DOHH2 (cell line): ENCODE results near the gene PLG.
"Not testable (repeated sequence)": the region's sequence is repeated elsewhere in the genome, so short reads cannot be mapped to it uniquely, and the experiment has no call there.

Experiments used
- H3F3A ChIP-seq: fragments of 200-600 bp; sonication (generic), shearing (Covaris generic); 2 replicates; pipeline ENCODE4 v1.6.0; 2016; ENCODE audit warnings: antibody characterized with exemption, mild to moderate bottlenecking; ENCODE audit not compliant: control insufficient read depth, insufficient read depth
- H3K27ac ChIP-seq: fragments of 200-600 bp; sonication (generic); 2 replicates; pipeline ENCODE4 v1.5.1; 2014; ENCODE audit warnings: low read depth, mild to moderate bottlenecking, low read length, moderate library complexity
- H3K27me3 ChIP-seq: fragments of 200-600 bp; sonication (generic); 2 replicates; pipeline ENCODE4 v1.6.1; 2014; ENCODE audit warnings: mild to moderate bottlenecking, low read length, mixed read lengths; ENCODE audit not compliant: control insufficient read depth
- H3K36me3 ChIP-seq: fragments of 200-600 bp; sonication (generic); 2 replicates; pipeline ENCODE4 v1.6.1; 2014; ENCODE audit warnings: mild to moderate bottlenecking, low read length, moderate library complexity, mixed read lengths; ENCODE audit not compliant: control insufficient read depth
- H3K4me1 ChIP-seq: fragments of 200-600 bp; sonication (generic); 2 replicates; pipeline ENCODE4 v1.6.1; 2014; ENCODE audit warnings: mild to moderate bottlenecking, low read length, mixed read lengths; ENCODE audit not compliant: control insufficient read depth
- H3K4me2 ChIP-seq: fragments of 200-600 bp; sonication (generic); 2 replicates; pipeline ENCODE4 v1.6.0; 2014; ENCODE audit warnings: mild to moderate bottlenecking, low read length, moderate library complexity
- H3K4me3 ChIP-seq: fragments of 200-600 bp; sonication (generic); 2 replicates; pipeline ENCODE4 v1.5.1; 2014; ENCODE audit warnings: mild to moderate bottlenecking, low read length, mixed read lengths
- H3K79me2 ChIP-seq: fragments of 200-600 bp; sonication (generic); 2 replicates; pipeline ENCODE4 v1.6.1; 2014; ENCODE audit warnings: mild to moderate bottlenecking, low read length, mixed read lengths; ENCODE audit not compliant: control insufficient read depth
- H3K9me2 ChIP-seq: fragments of 200-600 bp; sonication (generic); replicated peaks from 2 replicates; pipeline ENCODE4 v1.6.1; 2014; ENCODE audit warnings: mild to moderate bottlenecking, low read length, mixed read lengths; ENCODE audit not compliant: control insufficient read depth
- H3K9me3 ChIP-seq: fragments of 200-600 bp; sonication (generic); 2 replicates; pipeline ENCODE4 v1.6.1; 2014; ENCODE audit warnings: antibody characterized with exemption, low read length, mixed read lengths; ENCODE audit not compliant: control insufficient read depth, insufficient read depth
- H4K20me1 ChIP-seq: fragments of 200-600 bp; sonication (generic); 2 replicates; pipeline ENCODE4 v1.6.0; 2014; ENCODE audit warnings: low read depth, mild to moderate bottlenecking, antibody characterized with exemption, low read length, moderate library complexity; ENCODE audit not compliant: control insufficient read depth, insufficient read depth
- CTCF ChIP-seq: fragments of 200-600 bp; sonication (generic); IDR thresholded peaks from one replicate; pipeline ENCODE4 v1.5.1; 2014; ENCODE audit warnings: antibody characterized with exemption, mild to moderate bottlenecking, low read depth, low read length; ENCODE audit not compliant: poor library complexity, severe bottlenecking
- EZH2phosphoT487 ChIP-seq: fragments of 200-600 bp; sonication (generic); IDR thresholded peaks from 2 replicates; pipeline ENCODE4 v1.6.1; 2017; ENCODE audit warnings: borderline replicate concordance, mild to moderate bottlenecking, antibody characterized with exemption, low read length, moderate library complexity, mixed read lengths

The PLG gene

GRCh38 chr6:160742090-160742489 is 40.0 kb downstream of the PLG start:
- Histone ChIP-seq H3K79me2 (no peaks in the 10 kb centered on the region), H3K4me2 (peak overlapping the region; percentile 95), H3K9me2 (no peaks in the 10 kb centered on the region), H3K27ac (peak overlapping the region; percentile 100), H3F3A (peaks cover 22% of the 10 kb centered on the region), H3K4me3 (peak overlapping the region; percentile 69), H3K4me1 (peaks cover 79% of the 10 kb centered on the region), H3K27me3 (no peaks in the 10 kb centered on the region), H3K36me3 (peaks cover 21% of the 10 kb centered on the region), H3K9me3 (peaks cover 28% of the 10 kb centered on the region), H4K20me1 (no peaks in the 10 kb centered on the region)
- TF ChIP-seq CTCF (no peak), EZH2phosphoT487 (no peak)

- Histone ChIP-seq H3K27ac (no peak overlapping the region), H3K79me2 (no peaks in the 10 kb centered on the region)
These were observed 48.2 kb downstream of the PLG start for GRCh38 chr6:160750276-160750689.

GRCh38 chr6:160753211-160753610 is 51.2 kb downstream of the PLG start:
- not testable (repeated sequence) for H3F3A ChIP-seq, H3K27me3 ChIP-seq, H4K20me1 ChIP-seq, H3K36me3 ChIP-seq, H3K4me2 ChIP-seq, H3K4me1 ChIP-seq, H3K79me2 ChIP-seq, H3K9me3 ChIP-seq, H3K9me2 ChIP-seq, H3K4me3 ChIP-seq, H3K27ac ChIP-seq

More at GRCh38 chr6:160750276-160750689, 48.2 kb downstream of the PLG start:
- no peaks in the 10 kb centered on the region for H3K9me2 ChIP-seq
- H3K27me3 ChIP-seq: no peaks in the 10 kb centered on the region
- no peak overlapping the region for H3K4me2 ChIP-seq
- H3K4me3 ChIP-seq: no peak overlapping the region
- no peaks in the 10 kb centered on the region for H4K20me1 ChIP-seq
- H3F3A ChIP-seq: no peaks in the 10 kb centered on the region
- TF ChIP-seq EZH2phosphoT487 (no peak), CTCF (peak; percentile 79)
- peaks cover 13% of the 10 kb centered on the region for H3K9me3 ChIP-seq
- no peaks in the 10 kb centered on the region for H3K36me3 ChIP-seq
- H3K4me1 ChIP-seq: peaks cover 8% of the 10 kb centered on the region

- Histone ChIP-seq H3K79me2 (no peaks in the 10 kb centered on the region), H3K27ac (no peak overlapping the region), H3F3A (no peaks in the 10 kb centered on the region), H3K4me1 (peaks cover 3% of the 10 kb centered on the region), H3K27me3 (no peaks in the 10 kb centered on the region), H3K4me3 (no peak overlapping the region), H4K20me1 (no peaks in the 10 kb centered on the region), H3K9me3 (no peaks in the 10 kb centered on the region), H3K4me2 (no peak overlapping the region), H3K9me2 (no peaks in the 10 kb centered on the region), H3K36me3 (no peaks in the 10 kb centered on the region)
- TF ChIP-seq EZH2phosphoT487: no peak
- no peak for TF ChIP-seq CTCF
These were observed 53.1 kb downstream of the PLG start for GRCh38 chr6:160755165-160755564.
